SK-N-DZ (cell line): ENCODE data around the gene RGS6.

Experiments used
- DNase-seq: peaks from one replicate; pipeline ENCODE4 v3.0.0-alpha.2; 2015; ENCODE audit warnings: low spot score

Gene RGS6

DNA sequence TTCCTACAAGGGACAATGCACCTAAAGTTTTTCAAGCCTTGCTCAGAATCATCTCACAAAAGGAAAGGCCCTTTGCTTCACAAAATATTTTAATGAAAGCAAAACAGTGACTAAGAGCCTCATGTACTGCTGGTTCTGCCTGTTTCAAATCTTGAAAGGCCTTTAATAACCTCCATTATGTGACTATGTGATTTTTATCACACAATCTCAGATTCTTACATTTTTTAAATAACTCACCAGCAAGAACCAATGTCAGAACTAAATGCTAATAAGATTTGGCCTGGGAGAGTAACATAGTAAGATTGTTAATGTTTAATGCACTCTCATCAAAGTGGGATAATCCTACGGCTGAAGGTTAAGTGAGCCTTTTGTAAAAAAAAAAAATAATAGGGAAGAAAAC is 378.9 kb downstream of the RGS6 start:
- DNase-seq = no peak

DNA sequence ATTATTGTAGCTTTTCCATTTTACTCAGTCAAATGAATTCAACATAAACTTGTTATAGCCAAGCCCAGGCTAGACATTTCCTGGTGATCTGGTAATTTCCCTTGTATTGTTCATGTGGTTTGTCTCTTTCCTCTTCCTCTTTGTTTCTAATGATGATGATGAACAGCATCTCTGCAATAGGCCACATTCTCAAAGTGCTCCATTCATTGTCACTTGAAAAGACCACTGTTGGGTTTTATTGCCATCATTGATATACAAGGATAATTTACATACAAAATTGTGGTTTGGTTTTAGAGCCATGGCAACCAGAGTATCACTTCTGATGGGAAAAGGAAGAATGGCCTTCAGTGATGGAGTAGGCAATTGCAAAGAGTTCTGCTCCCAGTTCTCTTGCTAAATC is 379.3 kb downstream of the RGS6 start:
- no peak for DNase-seq

GRCh38 chr14:72314808-72315435 is 382.7 kb downstream of the RGS6 start:
- no peak for DNase-seq

- no peak for DNase-seq
These were observed 383.5 kb downstream of the RGS6 start for GRCh38 chr14:72315714-72316113.

DNA sequence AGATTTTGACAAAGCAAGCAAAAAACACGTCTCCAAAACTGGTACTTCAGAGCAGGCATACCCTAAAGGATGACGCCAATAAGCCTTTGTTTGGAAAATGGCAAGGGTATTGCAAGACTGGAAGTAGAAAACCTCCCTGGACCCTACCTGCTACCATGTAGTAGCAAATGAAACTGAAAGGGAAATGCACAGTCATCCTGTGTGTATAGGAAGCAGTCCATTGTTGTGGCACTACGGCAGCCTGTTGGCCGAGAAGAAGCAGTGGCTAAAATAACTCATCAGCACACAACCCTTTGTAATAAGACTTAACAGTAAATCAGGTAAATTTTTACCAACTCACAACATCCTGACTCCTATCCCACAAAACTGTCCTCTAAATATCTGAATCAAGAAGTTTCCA is 386.4 kb downstream of the RGS6 start:
- no peak for DNase-seq

- DNase-seq = no peak
These were observed 399.8 kb downstream of the RGS6 start for GRCh38 chr14:72332046-72332445.

DNA sequence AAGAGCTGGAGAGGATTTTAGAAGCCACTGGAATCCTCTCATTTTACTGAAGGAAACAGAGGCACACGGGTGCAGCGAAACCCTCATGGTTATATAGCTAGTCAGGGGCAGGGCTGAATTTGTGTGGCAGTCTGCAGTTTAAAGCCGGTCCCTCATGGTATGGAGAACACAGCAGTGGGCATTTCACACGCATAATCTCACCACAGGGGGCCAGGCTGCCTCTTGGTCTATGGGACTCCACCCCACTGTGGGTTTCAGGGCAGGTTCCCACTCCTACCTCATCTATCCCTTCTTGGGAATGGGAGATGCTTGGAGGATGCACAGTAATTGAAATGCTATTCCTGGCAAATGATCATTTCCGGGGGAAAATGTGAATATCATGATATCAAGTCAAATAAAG is 400.6 kb downstream of the RGS6 start:
- no peak for DNase-seq

- no peak for DNase-seq
These were observed 401.1 kb downstream of the RGS6 start for GRCh38 chr14:72333357-72333756.

DNA sequence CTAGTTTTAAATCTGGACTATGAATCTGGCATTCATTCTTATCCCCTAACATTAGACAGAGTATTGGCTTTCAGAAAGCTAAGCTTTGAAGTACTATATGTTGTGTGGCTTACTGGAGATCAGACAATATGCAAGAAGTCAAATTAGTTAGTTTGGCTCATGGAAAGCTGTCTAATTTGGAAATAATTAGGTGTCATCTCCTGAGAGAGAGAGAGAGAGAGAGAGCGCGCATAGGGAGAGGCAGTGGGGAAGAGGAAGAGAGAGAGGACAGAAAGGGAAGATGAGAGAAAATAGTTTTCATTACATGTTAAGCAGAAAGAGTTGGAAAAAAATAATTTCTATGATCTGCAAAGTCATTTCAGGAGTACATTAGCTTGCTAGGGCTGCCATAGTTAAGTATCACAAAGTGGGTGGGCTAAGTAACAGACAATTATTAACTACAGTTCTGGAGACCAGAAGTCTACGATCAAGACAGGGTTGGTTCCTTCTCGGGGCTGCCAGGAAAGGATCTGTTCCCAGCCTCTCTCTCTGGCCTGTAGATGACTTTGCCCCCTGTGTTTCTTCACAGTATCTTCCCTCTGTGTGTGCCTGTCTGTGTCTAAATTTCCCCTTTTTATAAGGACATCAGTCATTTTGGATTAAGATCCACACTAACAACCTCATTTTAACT is 404.2 kb downstream of the RGS6 start:
- no peak for DNase-seq

GRCh38 chr14:72341237-72341636 is 409.0 kb downstream of the RGS6 start:
- DNase-seq = no peak

DNA sequence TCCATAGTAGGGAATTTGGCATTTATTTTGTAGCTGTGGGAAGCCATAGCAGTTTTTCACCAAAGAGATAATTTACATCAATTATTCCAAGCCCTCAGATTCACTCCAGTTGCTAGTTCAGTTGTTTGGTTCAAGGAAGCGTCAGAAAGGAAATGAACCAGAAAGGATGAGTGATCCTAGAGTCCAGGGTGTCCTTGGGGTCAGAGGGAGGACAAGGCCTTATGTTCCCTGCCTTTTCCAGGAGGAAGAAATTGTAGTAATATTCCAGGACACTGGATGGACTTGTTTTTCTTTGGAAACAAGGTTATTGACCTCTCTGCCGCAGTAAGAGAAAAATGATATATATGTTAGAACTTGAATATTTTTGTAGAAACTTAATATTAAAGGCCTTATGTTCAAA is 409.5 kb downstream of the RGS6 start:
- no peak for DNase-seq

DNA sequence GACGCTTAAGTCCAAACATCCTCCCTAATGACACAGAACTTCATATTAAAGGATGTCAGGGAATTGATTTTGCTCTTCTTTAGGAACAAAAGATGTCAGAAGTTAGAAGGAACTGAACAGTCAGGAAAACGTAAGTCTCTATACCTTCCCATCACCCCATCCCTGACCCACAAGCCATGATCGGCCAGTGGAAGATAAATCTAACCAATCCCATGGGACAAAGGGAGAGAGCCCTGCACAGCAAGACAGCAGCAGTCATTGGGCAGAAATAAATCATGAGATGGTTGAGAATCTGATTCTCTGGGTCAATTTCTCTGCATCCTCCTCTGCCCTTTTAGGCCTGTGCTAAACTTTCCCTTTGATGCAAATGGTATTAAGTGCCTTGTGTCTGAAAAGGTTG is 414.9 kb downstream of the RGS6 start:
- no peak for DNase-seq

- DNase-seq = no peak
These were observed 418.0 kb downstream of the RGS6 start for GRCh38 chr14:72350215-72350614.

- DNase-seq = no peak
These were observed 419.8 kb downstream of the RGS6 start for GRCh38 chr14:72352012-72352411.

DNA sequence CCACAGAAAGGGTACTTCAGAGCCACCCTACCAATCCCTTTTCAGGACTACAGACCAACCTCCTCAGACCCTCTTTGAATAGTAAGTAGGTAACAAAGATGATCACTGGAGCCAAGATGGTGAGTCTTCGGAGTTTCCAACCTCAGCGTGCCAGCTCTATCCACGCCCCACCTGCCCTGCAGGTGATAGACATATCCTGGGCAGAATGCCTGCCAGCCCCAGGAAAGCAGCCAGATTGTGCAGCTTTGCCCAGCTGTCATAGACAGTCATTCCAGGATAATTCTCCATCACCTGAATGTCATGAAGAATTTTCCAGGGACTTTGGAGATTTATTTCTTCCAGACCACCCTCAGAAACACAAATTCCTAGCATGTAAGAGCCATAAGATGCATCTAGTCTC is 434.4 kb downstream of the RGS6 start:
- DNase-seq = no peak

DNA sequence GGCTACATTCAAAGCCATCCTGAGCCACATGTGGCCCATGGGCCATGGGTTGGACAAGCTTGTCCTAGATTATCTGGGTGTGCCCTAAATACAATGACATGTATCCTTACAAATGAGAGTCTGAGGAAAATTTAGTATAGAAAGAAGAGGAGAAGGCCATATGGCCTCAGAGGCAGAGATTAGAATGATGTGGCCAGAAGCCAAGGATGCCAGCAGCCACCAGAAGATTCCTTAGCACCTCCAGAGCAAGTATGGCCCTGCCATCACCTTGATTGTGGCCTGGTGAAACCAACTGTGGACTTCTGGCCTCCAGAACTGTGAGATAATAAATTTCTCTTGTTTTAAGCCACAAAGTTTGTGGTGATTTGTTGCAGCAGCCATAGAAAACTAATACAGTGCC is 436.9 kb downstream of the RGS6 start:
- DNase-seq = no peak

- no peak for DNase-seq
These were observed 444.8 kb downstream of the RGS6 start for GRCh38 chr14:72377016-72377415.

GRCh38 chr14:72380456-72380855 is 448.2 kb downstream of the RGS6 start:
- no peak for DNase-seq

GRCh38 chr14:72383865-72384264 is 451.6 kb downstream of the RGS6 start:
- DNase-seq = no peak

DNA sequence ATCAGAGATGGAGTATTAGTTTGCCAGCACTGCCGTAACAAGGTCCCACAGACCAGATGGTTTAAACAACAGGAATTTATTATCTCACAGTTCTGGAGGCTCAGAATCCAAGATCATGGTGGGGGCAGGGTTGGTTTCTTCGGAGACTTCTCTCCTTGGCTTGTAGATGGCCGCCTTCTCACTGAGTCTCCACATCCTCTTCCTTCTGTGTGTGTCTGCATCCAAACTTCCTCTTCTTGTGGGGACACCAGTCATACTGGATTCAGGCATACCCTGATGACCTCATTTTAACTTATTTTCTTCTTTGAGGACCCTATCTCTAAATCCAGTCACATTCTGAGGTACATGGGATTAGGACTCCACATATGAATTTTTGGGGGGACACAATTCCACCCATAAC is 455.5 kb downstream of the RGS6 start:
- DNase-seq = no peak

- DNase-seq = no peak
These were observed 457.0 kb downstream of the RGS6 start for GRCh38 chr14:72389200-72389599.

- no peak for DNase-seq
These were observed 468.9 kb downstream of the RGS6 start for GRCh38 chr14:72401101-72401625.

GRCh38 chr14:72401632-72402376 is 469.6 kb downstream of the RGS6 start:
- DNase-seq = no peak
